Hepatocyte (in vitro differentiated cells): ENCODE results near the gene STYX.

Experiments used
- EZH2 ChIP-seq: fragments of 200-600 bp; sonication (generic); IDR thresholded peaks from 2 replicates; pipeline ENCODE4 v1.6.1; 2016; ENCODE audit warnings: antibody characterized with exemption, mild to moderate bottlenecking, borderline replicate concordance
- TF ChIP-seq, protein P1 (sequence below): fragments of 200-600 bp; sonication (generic); IDR thresholded peaks from 2 replicates; pipeline ENCODE4 v1.5.1; 2016; ENCODE audit warnings: antibody characterized with exemption, mild to moderate bottlenecking; ENCODE audit not compliant: poor library complexity

DNA sequence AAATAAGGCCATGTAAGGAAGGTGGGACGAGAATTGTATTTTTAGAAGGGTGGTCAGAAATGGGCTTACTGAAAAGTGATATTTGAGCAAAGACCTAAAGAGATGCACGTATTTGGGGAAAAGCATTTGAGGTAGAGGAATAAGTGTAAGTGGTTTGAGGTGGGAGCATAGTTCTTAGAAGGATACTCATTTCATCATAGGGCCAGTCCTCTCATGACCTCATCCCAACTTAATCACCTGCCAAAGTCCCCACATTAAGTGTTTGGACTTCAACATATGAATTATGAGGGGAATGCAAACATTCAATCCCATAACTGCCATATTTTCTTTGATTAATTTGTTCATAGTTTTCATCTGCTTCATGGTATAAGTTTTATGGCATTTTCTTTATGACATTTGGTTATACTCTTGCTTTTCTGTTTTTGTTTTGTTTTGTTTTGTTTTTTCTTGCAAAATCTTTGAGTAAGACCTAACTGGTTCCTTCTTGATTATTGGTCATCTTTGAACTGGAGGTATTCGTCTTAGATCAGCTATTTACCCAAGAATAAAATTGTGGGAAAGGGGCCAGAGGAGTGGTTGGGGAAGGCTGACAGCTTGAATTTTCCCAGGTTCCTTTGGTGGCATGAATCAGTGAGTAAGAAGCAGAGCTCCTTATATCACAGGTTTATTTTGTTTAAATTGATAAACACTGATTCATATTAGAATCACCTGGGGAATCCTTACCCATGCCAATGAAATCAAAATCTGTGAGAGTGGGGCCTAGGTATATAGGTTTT, 37.3 kb downstream of the STYX start:
- TF ChIP-seq, protein P1, sequence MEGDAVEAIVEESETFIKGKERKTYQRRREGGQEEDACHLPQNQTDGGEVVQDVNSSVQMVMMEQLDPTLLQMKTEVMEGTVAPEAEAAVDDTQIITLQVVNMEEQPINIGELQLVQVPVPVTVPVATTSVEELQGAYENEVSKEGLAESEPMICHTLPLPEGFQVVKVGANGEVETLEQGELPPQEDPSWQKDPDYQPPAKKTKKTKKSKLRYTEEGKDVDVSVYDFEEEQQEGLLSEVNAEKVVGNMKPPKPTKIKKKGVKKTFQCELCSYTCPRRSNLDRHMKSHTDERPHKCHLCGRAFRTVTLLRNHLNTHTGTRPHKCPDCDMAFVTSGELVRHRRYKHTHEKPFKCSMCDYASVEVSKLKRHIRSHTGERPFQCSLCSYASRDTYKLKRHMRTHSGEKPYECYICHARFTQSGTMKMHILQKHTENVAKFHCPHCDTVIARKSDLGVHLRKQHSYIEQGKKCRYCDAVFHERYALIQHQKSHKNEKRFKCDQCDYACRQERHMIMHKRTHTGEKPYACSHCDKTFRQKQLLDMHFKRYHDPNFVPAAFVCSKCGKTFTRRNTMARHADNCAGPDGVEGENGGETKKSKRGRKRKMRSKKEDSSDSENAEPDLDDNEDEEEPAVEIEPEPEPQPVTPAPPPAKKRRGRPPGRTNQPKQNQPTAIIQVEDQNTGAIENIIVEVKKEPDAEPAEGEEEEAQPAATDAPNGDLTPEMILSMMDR, result no peak
- TF ChIP-seq EZH2, result no peak
